Measurements from ENCODE around the gene CLDND2.

The CLDND2 gene

GRCh38 chr19:51337141-51337860 lies 31.5 kb downstream of the CLDND2 start:
- FAIRE-seq: no peak
- DNase-seq (ENCODE audit: insufficient read length, low spot score): no peak

- FAIRE-seq (no peak), DNase-seq (ENCODE audit: insufficient read length, low spot score) (no peak)
These were observed 34.9 kb downstream of the CLDND2 start for GRCh38 chr19:51333836-51334460.

DNA sequence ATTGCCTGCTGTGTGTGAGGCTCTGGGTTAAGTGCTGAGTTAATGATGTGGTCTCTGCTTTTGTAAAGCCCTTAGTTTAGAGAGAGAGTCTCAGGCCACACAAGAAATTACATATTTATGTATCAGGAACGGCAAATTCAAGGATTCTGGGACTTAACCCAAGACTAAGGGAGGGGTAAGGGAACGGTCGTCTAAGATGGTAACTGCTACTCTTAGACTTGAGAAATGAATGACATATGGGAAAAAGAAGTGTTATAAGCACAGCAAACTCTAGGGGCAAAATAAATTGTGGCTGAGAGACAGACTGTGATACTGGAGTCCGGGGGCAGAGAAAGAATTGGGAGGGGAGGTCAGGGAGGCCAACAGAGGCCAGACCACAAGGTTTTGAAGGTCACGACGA lies 37.1 kb downstream of the CLDND2 start:
- no peak for FAIRE-seq

DNA sequence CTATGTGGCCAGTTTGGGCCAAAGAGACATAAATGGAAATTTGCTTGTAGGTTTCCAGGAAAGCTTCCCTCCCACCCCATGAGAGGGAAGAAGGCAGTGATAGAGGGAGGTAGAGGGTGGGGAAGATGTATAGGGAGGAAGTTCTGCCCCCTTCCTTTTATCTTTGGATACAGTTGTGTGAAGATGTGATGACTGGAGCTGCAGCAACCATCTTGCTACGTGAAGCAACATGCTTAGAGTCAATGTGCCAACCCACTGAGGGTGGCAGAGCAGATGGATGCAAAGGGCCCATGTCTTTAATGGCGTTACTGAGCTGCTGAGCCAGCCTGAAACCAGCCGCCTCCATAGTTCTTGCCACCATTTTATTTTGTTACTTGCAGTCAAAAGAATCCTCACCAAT lies 37.6 kb downstream of the CLDND2 start:
- no peak for FAIRE-seq

More for the DNA sequence above, 37.1 kb downstream of the CLDND2 start:
- no peak for DNase-seq (ENCODE audit: insufficient read length, low spot score)

DNA sequence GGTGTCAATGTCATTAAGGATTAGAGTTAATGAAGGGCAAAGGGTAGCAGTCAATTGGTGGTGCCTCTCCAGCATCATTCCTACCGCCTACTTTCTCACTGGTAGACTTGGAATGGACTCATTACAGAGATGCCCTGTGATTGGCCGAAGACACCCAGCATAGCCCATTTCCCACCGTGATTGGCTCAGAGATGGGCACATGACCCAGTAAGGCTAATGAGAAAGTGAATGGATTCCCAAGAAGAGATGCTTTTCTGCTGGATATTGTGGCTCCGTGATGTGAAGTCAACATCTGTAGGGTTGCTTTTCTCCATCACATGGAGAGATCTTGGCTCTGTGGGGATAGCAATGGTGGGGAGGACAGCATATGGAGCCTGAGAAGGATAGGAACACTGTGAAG lies 38.4 kb downstream of the CLDND2 start:
- no peak for FAIRE-seq
- DNase-seq (ENCODE audit: insufficient read length, low spot score): no peak

More for the DNA sequence above, 37.6 kb downstream of the CLDND2 start:
- no peak for DNase-seq (ENCODE audit: insufficient read length, low spot score)

DNA sequence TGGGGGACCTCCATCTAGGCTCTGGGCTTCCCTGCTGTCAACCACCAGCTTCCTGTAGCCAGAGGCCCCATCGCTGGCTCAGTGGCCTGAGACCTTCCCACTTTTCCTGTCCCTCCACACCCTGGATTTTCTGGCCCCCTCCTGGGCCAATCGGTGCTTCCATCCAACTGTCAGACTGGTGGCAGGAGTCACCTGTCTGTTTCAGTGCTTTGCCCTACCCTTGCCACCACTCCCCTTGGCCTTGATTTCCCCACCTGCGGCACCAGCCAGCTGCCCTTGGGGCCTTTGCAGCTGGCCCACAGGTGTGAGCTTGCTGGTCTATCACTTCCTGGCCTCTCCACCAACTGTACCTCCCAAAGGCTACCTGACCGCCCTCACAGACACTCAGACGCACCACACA lies 39.4 kb downstream of the CLDND2 start:
- FAIRE-seq (no peak), DNase-seq (ENCODE audit: insufficient read length, low spot score) (no peak)

- FAIRE-seq (no peak), DNase-seq (ENCODE audit: insufficient read length, low spot score) (no peak)
These were observed 41.5 kb downstream of the CLDND2 start for GRCh38 chr19:51327066-51328001.

DNA sequence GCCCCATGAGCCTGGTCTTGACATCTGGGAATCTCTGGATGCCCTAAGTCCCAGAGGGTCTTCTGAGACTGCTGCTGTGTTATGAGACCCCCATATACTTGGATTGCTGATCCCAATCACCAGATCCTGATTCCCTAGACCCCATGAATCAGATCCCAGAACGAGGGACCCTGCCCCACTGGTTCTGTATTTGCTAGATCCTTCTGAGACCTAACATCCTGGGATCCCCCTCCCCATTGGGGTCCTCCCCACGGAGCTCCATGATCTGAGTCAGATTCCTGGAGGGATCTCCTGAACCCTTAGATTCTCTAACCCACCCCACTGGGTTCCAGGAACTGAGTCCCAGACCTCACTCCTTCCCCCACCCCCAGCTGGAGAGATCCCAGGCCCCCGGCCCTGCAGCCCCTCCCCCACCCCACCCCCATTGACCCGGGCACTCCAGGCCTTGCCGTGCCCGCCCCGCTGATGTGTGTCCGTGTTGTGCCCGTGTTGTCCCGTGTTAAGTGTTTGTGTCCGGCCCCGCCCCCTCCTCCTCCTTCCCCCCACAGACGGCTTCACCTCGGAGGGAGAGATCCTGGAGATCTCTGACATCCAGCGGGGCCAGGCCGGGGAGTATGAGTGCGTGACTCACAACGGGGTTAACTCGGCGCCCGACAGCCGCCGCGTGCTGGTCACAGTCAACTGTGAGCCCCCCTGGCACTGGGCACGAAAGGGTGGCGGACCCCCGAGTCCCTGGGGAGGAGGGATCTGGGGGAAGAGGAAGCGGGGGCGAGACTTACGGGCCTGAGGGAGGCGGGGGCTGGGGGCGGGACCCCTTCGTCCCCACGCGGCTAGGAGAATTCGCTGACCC lies 42.4 kb downstream of the CLDND2 start:
- FAIRE-seq (no peak), DNase-seq (ENCODE audit: insufficient read length, low spot score) (no peak)

DNA sequence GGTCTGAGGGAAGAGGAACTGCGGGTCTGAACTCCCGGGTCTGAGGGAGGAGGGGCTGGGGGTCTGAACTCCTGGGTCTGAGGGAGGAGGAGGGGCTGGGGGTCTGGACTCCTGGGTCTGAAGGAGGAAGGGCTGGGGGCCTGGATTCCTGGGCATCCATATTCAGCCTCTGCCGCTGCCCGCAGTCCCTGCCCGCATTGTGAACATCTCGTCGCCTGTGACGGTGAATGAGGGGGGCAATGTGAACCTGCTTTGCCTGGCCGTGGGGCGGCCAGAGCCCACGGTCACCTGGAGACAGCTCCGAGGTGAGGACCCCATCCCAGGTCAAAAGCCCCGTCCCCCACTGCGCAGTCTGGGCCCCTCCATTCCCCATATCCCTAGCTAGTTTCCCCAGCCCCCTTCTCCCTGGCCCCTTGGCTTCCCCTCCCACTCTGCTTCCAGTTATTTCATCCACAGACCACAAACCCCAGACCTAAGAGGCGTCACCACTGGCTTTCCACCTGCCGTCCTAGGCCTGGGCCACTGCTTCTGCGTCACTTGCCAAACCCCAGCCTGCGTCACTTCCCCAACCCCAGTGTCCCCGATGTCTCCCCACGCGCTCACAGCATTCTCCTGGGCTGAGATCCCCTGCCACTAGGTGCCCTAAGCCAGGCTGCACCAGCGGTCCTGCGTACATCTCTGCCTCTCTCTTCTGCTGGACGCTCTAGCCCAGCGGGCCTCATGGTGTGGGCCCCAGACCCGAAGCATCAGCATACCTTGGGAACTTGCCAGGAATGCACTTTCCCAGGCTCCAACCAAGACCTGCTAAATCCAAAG lies 43.4 kb downstream of the CLDND2 start:
- FAIRE-seq: no peak
- DNase-seq (ENCODE audit: insufficient read length, low spot score): no peak

DNA sequence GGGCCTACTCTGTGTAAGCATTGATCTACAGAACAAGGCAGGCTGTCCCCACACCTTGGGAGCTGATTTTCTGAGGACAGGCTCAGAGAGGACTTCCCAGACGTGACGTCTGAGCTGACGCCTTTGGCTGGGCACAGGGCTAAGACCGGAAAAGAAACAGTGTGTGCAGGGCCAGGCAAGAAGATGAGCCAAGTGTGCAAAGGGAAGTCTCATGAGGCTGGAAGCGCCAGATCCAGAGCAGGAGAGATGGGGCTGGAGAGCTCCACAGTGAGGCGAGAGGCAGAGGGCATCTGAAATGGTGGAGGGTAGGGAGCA lies 44.7 kb downstream of the CLDND2 start:
- DNase-seq (ENCODE audit: insufficient read length, low spot score) (no peak), FAIRE-seq (no peak)

GRCh38 chr19:51323481-51324166 lies 45.2 kb downstream of the CLDND2 start:
- no peak for DNase-seq (ENCODE audit: insufficient read length, low spot score)
- no peak for FAIRE-seq

DNA sequence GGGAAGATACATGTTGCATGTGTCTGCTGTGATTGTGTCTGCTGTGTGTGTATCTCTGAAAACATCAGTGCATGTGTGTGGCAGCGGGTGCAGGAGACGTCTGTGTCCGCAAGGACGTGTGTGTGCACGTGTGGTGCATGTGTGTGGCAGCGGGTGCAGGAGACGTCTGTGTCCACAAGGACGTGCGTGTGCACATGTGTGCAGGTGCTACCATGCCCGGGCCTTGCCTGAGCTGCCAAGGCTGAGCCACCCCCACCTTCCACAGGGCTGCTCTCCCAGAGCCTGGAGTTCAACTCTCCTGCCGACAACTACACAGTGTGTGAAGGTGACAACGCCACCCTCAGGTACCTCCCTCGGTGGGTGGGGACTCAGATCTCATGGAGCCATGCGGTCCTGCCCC lies 47.0 kb downstream of the CLDND2 start:
- FAIRE-seq: no peak
- DNase-seq (ENCODE audit: insufficient read length, low spot score): no peak

DNA sequence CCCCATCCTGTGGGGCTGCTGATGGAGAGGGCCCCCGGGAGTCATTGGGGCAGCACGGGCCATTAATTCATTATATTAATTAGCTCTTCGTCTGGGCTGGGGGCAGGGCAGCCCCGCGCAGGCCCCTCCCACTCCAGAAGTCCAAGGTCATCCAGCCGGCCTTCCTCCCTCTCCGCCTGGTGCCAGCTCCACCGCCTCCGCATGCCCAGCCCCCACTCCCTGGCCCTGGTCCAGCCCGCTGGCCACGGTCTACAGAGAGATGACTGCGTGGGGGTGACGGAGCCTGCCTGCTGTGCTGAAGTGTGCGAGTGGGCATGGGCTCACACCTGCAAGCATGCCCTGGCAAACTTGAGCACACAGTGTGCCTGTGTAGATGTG lies 48.5 kb downstream of the CLDND2 start:
- FAIRE-seq (no peak), DNase-seq (ENCODE audit: insufficient read length, low spot score) (no peak)

DNA sequence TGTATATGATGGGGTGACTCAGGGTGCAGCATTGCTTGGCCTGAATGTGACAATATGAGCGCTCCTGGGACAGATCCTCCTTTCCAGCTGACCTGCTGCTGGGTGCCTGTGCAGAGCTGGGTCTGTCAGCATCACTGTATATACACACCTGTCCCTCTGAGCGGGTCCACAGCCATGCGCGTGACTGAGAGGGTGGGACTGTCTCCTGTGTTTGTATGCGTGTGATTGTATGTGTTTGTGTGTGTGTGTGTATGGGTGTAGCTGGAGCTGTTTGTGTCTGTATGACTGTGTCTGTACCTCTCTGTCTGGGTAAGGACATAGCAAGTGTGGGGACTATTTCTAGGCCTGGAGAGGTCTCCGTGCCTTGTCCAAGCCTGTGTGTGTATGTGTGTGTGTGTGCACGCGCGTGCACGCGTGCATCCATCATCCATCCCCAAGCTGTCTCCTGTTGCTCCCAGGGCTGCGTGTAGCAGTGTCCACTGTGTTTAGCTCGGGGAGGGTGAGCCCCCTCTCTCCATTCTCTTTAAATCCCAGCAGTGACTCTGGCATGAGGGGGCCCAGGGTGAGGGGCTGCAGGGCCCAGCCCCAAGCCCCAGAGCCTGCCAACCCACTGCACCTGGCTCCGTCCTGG lies 49.0 kb downstream of the CLDND2 start:
- FAIRE-seq (no peak), DNase-seq (ENCODE audit: insufficient read length, low spot score) (no peak)

DNA sequence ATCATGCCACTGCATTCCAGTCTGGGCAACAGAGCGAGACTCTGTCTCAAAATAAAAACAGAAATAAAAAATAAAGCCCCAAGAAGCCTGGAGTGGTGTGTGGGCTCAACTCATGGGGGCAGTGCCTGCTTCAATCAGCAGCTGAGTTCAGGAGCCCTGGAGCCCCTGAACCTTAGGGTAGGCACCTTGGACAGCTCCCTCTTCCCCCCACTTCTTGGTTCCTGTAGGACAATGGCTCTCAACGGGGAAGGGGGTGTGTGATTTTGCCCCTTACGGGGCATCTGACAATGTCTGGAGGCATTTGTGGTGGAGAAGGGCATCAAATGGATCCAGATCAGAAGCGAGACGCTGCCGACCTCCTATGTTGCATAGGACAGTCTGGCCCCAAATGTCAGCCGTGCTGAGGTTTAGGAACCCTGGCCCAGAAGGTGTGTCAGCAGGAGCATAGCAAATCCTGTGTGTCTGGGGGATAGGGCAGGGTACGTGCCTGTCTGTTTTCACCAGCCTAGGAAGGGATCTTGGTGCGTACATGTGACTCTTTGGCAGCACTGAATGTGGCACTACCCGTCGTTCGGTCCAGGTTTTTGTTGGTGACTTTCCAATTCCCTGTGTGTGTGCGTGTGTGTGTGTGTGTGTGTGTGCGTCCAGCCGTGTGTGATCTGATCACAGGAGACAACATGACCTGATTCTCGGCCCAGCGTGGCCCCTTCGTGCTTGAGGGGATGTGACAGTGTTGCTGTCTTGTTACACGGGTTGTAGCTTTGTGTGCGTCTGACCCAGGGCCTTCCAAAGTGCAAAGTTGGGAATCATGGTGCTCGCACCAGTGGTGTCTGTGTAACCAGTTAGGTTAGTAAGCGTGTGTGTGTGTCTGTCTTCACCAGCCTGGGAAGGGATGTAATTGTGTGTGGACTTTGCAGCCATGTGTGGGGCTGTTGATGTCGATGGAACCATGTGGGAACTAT lies 49.8 kb downstream of the CLDND2 start:
- no peak for FAIRE-seq
- DNase-seq (ENCODE audit: insufficient read length, low spot score): no peak

DNA sequence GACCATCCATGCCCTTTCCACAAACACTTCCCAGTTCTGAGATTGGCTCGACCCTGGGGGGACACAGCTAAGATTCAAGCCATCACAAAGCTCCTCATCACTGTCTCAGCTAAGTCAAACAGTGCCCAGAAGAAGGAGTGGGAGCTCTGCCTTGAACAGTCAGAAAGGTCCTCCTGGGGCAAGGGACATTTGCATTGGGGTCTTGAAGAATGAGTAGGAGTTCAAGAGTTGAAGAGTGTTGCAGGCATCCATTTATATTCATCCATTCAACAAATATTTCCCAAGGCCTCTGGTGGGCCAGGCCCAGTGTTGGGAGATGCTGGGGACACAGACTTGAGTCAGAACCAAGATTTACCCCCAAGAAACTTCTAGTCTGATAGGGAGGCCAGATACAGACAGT lies 50.8 kb downstream of the CLDND2 start:
- no peak for FAIRE-seq
- no peak for DNase-seq (ENCODE audit: insufficient read length, low spot score)

- no peak for FAIRE-seq
- DNase-seq (ENCODE audit: insufficient read length, low spot score): no peak
These were observed 51.4 kb downstream of the CLDND2 start for GRCh38 chr19:51317376-51317775.
